ENCODE measurements around the gene PARVB.

PARVB gene

GRCh38 chr22:44166498-44167276 is 142.6 kb downstream of the PARVB start:
- DNase-seq, result no peak

- no peak for DNase-seq
Measured at GRCh38 chr22:44167501-44167900, 143.4 kb downstream of the PARVB start.

DNA sequence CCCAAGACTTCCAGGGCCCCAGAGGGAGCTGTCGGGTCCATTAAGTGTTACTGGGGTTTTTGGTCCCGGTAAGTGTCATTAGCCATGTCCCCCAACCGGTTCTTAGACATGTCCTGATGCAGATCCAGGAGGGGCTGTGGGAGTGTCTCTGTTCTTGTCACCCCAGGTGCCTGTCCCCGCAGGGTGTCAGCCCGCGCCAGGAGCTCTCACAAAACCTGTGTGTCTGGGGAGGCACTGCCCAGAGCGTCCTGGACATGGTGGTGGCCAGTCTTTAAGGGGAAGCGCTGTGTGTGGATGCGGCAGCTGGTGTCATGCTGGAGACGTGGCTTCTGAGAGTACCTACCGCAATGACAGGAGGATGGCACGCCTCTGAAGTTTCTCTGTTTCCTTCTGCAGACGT is 144.1 kb downstream of the PARVB start:
- no peak for DNase-seq

GRCh38 chr22:44170470-44170869 is 146.4 kb downstream of the PARVB start:
- no peak for DNase-seq

DNA sequence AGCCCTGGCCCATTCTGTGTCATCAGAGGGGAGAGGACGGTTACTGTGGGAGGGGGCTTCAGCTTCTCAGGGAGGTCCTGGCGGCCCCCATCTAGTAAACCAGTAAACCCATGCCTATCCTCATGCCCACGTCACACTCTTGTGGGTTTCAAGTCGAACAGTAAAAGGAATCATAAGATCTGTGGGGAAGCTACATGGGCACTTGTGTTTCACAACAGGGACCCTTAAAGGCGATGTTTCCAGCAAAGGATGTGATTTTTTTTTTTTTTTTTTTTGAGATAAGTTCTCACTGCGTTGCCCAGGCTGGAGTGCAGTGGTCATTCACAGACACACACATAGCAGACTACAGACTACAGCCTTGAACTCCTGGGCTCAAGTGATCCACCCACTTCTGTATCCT is 147.5 kb downstream of the PARVB start:
- no peak for DNase-seq

DNA sequence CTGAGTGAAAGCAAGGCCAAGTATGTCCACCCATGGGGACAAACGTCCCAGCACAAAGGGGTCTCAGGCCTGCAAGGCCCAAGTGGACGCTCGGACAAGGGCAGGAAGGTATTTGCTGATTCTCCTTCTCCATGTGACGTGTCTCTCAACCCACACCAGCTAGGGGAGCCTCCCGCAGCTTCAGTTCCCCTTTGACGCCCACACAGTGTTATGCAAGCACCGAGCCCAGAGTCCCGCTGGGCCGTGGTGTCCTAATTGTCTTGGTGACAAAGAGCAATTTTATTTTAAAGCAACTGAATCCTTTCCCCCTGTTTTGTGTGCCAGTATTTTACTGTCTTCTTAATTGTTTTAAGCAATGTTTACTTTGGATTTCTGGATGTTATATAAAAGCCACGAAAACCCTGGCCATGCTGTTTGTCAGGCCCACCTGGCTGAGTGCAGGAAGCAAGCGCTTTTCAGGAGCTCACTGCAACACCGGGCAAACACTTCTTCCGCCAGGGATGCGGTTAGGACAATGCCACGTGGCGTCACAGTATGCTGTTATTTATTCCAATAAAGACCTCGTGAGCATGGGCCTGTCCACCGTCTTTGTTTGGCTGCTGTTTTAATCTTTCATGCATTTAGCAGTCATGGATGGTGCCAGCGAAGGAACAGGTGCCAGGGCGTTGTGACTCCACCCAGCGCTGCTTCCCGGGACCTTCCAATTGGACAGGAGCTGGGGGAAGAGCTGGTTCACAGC is 148.4 kb downstream of the PARVB start:
- no peak for DNase-seq

GRCh38 chr22:44173154-44173553 is 149.1 kb downstream of the PARVB start:
- no peak for DNase-seq

DNA sequence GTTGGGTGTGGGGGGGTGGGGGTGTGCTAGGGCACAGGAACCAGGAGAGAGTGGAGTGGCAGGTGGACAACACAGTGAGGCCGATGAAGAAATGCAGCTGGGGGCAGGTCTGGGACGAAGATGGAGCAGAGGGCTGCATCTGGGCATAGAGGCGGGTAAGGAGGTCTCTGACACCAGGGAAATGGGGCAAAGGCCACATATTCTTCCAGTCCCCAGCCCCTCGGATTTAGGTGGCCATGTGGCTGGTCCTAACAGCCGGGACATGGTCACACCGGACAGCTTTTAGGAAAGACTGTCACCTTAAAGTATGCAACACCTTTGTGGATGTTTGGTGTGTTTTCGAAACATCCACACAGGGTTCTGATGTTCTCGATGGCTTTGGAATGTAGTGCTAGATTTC is 151.6 kb downstream of the PARVB start:
- DNase-seq, result no peak

- no peak for DNase-seq
Measured at GRCh38 chr22:44179196-44179988, 155.3 kb downstream of the PARVB start.

- DNase-seq, result no peak
Measured at GRCh38 chr22:44179989-44180705, 156.0 kb downstream of the PARVB start.

GRCh38 chr22:44180706-44181032 is 156.6 kb downstream of the PARVB start, which contains the start of gene PARVG:
Gene PARVG (plus strand): TSS chr22:44180925. CDS start chr22:44183330, 2,405 bp downstream.
- no peak for DNase-seq

- no peak for DNase-seq
Measured at GRCh38 chr22:44181033-44181911, 157.2 kb downstream of the PARVB start.

GRCh38 chr22:44181912-44182587 is 157.9 kb downstream of the PARVB start:
- no peak for DNase-seq

DNA sequence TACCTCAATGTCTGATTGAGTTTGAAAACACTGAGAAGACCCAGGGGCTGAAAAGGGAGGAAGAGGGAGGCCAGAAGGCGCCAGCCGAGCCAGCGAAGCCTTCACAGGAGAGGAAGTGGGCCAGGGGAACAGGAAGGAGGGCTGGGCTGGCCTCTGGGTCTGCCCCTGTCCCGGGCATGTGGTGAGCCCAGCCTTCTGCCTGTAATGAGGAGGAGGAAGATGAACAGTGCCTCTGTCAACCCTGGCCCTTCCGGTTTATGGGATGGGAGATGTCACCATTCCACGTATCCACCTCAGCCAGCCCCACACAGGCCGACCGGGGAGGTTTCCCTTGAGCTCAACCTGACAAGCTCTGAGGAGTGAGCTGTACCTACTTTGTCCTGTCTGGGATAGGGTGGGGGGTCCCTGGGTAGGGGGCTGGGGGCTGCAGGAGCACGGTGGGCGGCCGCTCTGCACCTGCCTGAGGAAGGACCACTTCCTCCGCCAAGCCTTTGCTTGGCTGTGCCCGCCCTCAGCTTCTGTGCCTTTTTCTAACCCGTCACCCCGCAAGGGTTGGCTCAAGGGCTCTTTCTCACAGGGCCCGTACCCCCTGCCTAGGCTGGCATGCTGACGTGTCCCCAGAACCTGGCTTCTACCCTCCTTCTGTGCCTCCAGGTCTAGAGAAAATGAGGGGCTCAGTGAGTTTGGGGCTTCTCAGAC is 158.6 kb downstream of the PARVB start:
- no peak for DNase-seq

DNA sequence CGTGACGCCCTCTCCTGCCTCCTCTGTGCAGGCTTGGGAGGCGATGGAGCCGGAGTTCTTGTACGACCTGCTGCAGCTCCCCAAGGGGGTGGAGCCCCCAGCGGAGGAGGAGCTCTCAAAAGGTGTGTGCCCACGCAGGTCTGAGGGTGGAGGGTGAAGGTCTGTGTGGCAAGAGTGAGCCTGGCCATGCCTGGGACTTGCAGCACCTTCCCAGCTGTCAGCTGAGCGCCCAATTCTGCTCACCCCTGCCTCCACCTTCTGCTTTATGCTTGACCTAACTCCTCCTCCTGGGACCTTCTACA is 159.1 kb downstream of the PARVB start:
- DNase-seq, result no peak

GRCh38 chr22:44184006-44184405 is 159.9 kb downstream of the PARVB start:
- no peak for DNase-seq

DNA sequence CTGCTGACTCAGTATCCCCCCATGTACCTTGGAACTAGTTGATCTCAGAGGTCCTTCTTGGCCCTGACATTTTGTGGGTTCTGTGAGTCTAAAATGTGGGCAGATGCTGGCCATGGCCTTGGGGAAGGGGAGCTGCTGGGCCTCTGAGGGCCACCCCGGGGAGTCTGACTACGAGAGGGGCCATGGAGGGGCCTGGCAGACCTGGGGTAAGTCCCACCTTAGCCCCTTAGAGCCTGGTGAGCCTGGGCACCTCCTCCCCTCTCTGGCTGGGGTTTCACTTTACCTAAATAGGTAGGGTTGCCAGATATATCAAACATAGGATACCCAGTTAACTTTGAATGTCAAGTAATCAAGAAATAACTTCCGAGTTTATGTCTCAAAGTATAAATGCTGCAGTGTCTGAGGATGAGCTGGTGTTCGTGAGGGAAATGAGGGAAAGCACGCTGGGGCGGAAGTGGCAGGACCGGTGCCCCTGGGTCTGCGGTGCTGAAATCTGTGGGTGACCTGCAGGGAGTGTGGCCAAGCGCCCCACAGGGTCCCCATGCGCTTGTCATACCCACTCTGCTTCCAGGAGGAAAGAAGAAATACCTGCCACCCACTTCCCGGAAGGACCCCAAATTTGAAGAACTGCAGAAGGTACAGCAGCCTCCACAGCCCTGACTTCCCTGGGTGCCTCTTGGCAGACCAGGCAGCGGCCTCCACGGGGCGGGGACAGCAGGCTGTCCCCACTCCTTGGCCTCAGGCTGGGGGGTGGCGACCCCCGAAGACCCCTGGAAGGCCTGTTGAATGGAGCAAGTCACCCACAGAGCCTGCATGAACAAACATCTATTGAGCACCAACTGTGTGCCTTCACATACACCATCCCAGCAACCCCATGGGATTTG is 161.4 kb downstream of the PARVB start:
- no peak for DNase-seq

DNA sequence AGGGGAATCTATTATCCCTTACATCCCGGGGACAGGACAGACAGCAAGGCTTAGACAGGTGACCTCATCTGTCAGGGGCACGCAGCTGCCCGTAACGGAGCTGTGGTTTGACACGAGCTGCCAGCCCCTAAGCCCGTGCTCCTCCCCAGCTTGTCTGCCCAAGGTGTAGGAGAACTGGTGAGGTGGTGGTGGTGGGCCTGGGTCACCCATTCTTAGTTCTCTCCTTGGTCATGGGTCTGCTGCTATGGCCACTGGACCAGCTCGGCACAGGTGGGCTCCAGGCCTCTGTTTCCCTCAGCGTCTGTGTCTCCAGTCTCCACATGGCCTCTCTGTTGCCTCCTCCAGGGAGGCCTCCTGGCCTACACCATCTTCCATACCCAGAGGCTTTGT is 162.0 kb downstream of the PARVB start:
- no peak for DNase-seq

DNA sequence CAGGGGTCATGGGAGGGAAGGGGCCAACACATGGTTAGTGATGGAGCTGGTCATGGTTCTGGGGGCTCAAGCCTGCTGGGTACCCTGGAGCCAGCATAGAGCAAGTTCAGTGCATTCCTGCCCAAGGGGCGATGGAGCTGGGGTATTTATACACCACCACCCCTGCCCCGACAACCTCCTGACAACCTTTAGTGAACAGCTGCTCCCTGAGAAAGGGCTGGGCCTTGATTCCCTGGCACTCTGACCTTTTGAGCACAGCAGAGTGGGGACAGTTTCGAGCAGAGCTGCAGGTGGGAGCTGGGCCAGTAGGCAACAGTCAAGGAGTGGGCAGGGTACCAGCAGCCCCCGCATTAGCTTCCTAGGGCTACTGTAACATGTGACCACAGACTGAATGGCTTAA is 162.6 kb downstream of the PARVB start:
- DNase-seq, result no peak

Data from NCI-H1436 (cell line).